Measurements from ENCODE around the gene SLC51A. TPM values are rescaled to one million over a fixed set of nuclear protein-coding genes. Genes with fewer than 3 reads are reported as not detected.

Gene SLC51A
- total and polyA plus RNA-seq, 2 of the 13 experiments (the other 11 are each of a cell fraction or from before 2014, with no cell fraction given): 4.3 to 48.8 TPM

- TF ChIP-seq ATF6 (CRISPR knock-in tag; conservative IDR thresholded peaks at IDR 0.05) (no peak), RARG (CRISPR knock-in tag; IDR thresholded peaks at IDR 0.05; ENCODE audit: low read depth) (no peak), ZNF530 (CRISPR knock-in tag; IDR thresholded peaks at IDR 0.05; ENCODE audit: low read depth) (no peak), ZNF678 (CRISPR knock-in tag; IDR thresholded peaks at IDR 0.05) (no peak), ZNF780A (CRISPR knock-in tag; IDR thresholded peaks at IDR 0.05) (no peak), ZBTB33 (CRISPR knock-in tag; IDR thresholded peaks at IDR 0.05) (no peak), ZNF274 (CRISPR knock-in tag; IDR thresholded peaks at IDR 0.05) (no peak), BRF2 (CRISPR knock-in tag; IDR thresholded peaks at IDR 0.05) (no peak), E2F2 (CRISPR knock-in tag; IDR thresholded peaks at IDR 0.05; ENCODE audit: borderline replicate concordance) (no peak), PBX3 (CRISPR knock-in tag; IDR thresholded peaks at IDR 0.05; ENCODE audit: borderline replicate concordance) (no peak), ZNF138 (CRISPR knock-in tag; IDR thresholded peaks at IDR 0.05; ENCODE audit: low read depth) (no peak), MBNL3 (CRISPR knock-in tag; conservative IDR thresholded peaks at IDR 0.05) (no peak), TBL1XR1 (IDR thresholded peaks at IDR 0.05; ENCODE audit: borderline replicate concordance, low read length, partially characterized antibody) (no peak), CBFB (CRISPR knock-in tag; IDR thresholded peaks at IDR 0.05) (no peak), KLF11 (CRISPR knock-in tag; IDR thresholded peaks at IDR 0.05) (no peak), NFYB (CRISPR knock-in tag; IDR thresholded peaks at IDR 0.05) (no peak), TOPORS (CRISPR knock-in tag; IDR thresholded peaks at IDR 0.05) (no peak), ZBTB38 (CRISPR knock-in tag; IDR thresholded peaks at IDR 0.05) (peak; percentile 49; the same call in 1 of the 2 replicates), RNF219 (CRISPR knock-in tag; IDR thresholded peaks at IDR 0.05) (no peak)
Observed at GRCh38 chr3:196210673-196211556, 5.4 kb upstream of the SLC51A start, which contains the start of gene ZDHHC19 (continued).
